Measurements from ENCODE around the gene MESD. TPM values are rescaled to one million over a fixed set of nuclear protein-coding genes. Genes with fewer than 3 reads are reported as not detected.

Gene MESD
- polyA plus RNA-seq (ENCODE audit: insufficient read length in 4 of 4), result 10 to 100 TPM; 42.2 to 44.0 (median 43.5) TPM

DNA sequence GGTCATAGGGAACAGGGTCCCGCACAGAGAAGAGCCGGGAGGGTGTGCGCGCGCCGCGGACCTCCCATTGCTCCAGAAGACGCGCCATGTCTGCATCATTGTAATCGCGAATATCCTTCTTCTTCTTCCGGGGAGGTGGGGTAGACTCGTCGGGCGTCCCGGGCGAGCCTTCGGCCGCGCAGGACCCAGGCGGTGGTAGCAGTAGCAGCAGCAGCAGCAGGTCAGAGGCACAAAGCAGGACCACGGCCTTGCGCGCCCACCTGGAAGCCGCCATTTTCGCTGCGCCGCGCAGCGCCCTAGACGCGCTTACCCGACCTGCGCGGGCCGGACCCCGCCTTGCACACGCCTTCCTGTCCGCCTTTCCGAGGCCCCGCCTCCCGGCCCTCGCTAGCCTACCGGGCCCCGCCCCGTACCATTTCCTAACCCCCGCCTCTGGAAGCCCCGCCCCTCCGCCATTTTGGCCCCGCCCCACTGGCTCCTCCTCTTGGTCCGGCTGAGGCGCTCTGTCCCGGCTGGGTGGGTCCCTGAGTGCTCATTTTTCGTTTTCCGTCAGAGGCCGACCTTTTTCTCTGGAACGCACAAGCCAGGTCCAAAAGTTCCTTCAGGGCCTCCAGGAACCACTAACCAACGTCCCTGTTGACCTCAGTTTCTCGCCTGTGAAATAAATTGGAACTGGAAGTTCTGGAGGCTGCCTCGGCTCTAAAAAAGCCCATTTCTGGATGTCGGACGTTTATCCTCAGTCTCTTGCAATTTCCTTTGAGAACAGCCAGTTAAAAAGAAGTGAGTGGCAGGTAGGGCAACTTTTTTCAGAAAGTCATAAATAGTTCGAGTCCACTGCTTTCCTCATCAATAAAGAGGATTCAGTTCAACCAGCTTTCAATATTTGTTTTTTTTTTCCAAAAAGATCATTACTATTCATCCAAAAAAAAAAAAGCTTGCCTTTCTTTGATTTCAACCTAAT lies at the start of gene MESD:
TSS of gene MESD (minus strand) at position 302 of the 961 bp plus-strand sequence. CDS start at position 274, 28 bp downstream.
- peak; percentile 91 to 95 (median 92) for DNase-seq (ENCODE audit: low read depth in 4 of 4, low spot score in 3 of 4)

DNA sequence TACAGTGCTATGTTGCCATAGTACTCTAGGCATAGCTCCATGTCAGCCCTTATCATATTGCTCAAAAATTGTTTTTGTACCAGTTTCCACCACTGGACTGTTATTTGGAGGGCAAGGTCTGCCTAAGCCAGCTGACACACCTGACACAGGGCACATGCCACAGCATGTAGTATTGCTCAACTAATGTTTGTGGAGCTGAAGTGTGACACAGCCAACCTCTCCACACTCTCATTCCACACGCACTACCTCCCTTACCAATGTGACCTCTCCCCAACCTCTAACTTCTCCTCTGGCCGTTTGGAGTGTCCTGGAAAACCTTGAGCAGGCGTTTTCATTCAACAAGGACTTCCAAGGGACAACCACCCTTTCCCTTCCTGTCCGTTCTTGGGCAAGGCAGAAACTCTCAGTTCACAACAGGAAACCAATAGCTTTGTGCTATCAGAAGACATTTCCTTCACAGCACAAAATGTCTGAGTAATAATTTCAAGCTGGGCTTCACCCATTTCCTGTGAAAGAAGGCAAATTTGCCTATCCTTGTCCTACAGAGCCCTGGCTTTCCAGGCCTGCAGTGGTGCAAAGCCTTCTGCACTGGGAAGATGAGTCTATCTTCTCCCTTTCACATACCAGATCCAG lies 49.5 kb upstream of the MESD start:
- DNase-seq (ENCODE audit: low read depth in 4 of 4, low spot score in 3 of 4), result no peak

DNA sequence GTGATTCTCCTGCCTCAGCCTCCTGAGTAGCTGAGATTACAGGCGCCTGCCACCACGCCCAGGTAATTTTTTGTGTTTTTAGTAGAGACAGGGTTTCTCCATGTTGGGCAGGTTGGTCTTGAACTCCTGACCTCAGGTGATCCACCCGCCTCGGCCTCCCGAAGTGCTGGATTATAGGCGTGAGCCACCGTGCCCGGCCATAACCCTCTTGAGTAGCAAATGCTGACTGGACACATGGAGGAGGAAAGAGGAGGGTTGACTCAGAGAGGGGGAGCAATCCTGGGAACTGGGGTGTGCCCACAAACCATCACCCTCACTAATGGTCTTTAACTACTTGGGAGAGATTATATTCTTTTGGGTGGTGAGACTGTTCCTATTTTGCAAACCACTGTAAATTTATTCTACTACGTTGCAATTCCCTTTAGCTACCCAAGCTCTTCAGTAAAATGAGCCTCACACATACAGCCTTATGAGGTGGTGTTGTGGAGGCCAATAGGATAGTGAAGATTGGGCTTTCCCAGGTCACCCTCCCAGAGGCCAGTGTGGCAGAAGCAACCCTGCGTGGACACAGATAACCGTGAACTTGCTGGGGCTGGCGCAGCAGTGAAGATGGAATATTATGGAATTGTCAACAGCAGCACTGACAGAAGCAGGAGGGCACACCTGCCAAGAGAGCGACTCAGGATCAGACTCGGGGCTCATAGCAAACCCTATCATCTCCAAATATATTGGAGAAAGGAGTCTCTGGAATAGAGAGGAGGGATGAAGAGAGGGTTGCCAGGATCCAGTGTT lies 48.5 kb upstream of the MESD start:
- DNase-seq (ENCODE audit: low read depth in 4 of 4, low spot score in 3 of 4), result no peak

GRCh38 chr15:81033508-81033907 lies 43.9 kb upstream of the MESD start:
- no peak for DNase-seq (ENCODE audit: low read depth in 4 of 4, low spot score in 3 of 4)

DNA sequence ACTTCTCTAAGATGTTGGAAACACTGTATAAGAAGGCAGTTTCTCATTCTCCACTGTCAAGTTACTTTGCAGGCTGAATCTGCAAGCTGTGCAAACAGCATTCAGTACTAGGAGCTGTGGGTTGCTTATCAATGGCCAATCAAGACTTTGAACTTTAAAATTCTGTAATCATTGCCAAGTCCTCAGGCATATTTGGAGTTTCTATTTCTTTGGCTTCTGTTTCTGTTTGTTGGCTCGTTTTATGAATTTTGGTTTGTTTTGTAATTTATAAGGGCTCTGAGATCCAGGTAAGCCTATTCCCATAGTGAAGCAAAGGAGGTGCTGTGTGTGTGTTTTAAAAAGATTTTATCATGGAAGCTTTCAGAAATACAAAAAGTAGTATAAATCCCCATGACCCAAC lies 43.2 kb upstream of the MESD start:
- no peak for DNase-seq (ENCODE audit: low read depth in 4 of 4, low spot score in 3 of 4)

- DNase-seq (ENCODE audit: low read depth in 4 of 4, low spot score in 3 of 4), result no peak
Measured at GRCh38 chr15:81032355-81032754, 42.7 kb upstream of the MESD start.

DNA sequence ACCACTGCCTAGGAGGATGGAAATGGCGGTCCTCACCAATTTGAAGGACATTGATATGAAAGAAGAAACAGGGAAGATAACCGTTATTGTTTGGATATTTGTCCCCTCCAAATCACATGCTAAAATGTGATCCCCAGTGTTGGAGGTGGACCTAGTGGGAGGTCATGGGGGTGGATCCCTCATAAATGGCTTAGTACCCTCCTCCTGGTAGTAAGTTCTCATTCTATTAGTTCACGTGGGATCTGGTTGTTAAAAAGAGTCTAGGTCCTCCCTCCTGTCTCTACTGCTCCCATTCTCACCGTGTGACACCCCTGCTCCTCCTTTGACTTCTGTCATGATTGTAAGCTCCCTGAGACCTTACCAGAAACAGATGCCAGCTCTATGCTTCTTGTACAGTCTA lies 41.6 kb upstream of the MESD start:
- DNase-seq (ENCODE audit: low read depth in 4 of 4, low spot score in 3 of 4), result no peak

- DNase-seq (ENCODE audit: low read depth in 4 of 4, low spot score in 3 of 4), result no peak
Measured at GRCh38 chr15:81030301-81030750, 40.7 kb upstream of the MESD start.

DNA sequence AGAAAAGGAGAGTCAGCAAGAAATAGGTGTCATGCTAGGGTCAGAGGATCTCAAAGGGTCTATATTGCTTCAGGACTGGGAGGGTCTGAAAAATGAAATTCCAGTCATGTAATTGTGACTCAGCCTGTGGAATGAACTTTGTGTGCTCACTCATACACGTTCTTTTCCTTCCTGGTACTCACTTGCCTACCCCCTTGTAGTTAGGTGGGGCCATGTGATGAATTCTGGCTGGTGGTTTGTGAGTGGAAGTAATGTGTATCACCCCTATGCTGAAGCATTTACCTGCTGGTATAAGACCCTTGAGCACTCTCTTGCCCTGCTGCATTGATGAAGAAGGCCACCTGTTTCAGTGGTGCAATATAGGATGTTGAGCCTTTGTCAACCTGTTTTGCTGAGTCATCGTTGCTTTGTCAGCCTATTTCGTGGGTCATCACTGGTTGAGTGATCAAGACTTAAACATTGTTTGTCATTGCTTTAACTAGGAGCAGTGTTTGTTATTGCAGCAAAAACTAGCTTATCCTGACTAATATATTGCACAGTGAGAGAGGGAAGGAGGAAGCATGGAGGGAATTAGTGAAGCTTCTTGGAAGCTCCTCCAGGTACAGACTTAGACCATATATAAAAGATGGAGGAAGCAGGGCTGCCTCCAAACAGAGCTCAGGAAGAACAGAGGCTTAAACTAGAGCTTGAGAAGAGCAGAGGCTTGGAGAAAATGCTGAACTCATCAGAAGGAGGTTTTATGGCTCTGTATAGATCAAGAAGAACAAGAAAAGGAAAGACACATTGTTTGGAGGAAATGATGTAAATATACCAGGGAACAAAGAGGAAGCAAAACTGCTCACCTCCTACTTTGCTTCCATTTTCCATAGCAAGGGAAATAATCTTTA lies 40.0 kb upstream of the MESD start:
- no peak for DNase-seq (ENCODE audit: low read depth in 4 of 4, low spot score in 3 of 4)

DNA sequence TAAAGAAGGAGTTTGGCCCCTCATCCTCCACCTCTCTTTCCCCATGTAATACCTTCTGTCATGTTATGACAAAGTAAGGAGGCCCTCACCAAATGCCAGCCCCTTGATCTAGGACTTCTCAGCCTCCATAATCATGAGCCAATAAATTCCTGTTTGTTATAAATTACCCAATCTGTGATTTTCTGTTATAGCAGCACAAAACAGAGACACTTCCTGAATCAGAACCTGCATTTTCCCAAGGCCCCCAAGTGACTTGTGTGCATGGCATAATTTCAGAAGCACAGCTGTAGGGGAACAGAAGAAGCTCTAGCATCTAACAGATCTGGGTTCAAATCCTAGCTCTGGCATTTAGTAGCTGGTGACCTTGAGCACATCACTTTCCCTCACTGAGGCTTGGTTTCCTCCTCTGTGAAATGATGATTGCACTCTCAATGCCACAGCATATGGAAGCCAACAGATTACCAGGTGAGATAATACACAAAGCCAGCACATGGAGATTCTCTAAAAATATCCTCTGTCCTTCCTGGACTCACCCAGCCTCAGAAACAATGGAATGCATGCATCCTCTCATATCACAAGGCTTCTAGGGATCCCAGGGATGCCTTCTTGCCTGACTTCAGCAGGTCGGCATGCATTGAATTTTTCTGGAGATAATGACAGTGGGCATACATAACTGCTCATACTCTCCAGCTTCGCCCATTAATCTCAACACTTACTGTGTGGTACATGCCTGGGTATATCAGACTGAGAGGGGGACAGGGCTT lies 37.4 kb upstream of the MESD start:
- no peak for DNase-seq (ENCODE audit: low read depth in 4 of 4, low spot score in 3 of 4)

DNA sequence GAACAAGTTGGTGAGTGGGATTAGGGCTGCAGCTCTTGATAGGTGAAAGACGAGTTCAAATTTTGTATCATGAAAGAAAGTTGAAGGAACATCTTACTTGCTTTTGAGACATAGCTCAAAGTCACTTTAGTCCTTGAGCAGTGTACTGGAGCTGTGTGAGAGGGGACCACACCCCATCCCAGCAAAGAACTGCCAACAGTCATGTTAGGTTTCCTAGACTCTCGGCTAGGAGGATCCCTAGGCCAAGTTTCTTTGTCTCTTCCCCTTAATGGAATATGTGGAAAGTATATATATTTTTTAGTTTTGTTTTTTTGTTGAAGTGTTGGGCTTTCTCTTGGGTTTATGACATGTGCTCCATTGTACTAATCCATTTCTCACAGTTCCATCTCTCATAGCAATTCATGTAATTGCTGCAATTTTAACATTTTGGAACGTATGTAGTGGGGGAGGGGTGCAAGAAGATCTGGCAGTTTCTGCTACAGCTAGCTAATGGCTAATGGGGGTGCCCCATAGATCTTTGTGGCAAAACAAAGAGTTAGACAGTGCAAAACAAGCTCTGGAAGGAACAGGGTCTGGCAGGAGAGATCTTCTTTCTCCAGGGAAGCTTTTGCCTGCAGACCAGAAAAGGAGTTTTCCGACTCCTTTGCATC lies 36.2 kb upstream of the MESD start:
- no peak for DNase-seq (ENCODE audit: low read depth in 4 of 4, low spot score in 3 of 4)

GRCh38 chr15:81024936-81025335 lies 35.3 kb upstream of the MESD start:
- no peak for DNase-seq (ENCODE audit: low read depth in 4 of 4, low spot score in 3 of 4)

DNA sequence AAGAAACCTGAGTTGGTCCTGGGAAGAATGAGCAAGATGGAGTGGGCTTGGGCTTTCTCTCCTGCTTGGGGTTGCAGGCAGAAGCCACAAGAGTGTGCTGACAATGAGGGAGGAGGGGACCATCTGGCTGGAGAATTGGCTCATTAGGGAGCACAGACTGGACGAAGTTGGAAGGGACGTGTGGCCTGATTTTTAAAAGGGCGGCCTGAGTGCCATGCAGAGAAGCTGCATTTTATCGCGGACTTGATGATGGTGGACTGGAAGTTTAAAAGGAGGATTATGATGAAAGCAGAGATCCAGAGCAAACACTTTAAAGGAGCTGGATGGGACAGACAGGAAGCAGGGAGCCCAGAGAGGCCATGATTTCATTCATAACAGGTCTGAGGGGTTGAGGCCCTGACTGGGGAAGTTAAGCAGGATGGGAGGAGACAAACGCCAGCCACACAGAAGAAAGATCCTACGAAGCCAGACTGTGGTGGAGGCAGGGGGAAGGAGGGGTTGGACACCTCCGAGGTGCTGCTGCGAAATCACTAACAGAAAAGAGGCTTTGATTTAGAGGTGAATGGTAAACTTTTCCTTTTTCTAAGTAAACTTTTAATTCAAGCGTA lies 34.8 kb upstream of the MESD start:
- DNase-seq (ENCODE audit: low read depth in 4 of 4, low spot score in 3 of 4), result no peak

DNA sequence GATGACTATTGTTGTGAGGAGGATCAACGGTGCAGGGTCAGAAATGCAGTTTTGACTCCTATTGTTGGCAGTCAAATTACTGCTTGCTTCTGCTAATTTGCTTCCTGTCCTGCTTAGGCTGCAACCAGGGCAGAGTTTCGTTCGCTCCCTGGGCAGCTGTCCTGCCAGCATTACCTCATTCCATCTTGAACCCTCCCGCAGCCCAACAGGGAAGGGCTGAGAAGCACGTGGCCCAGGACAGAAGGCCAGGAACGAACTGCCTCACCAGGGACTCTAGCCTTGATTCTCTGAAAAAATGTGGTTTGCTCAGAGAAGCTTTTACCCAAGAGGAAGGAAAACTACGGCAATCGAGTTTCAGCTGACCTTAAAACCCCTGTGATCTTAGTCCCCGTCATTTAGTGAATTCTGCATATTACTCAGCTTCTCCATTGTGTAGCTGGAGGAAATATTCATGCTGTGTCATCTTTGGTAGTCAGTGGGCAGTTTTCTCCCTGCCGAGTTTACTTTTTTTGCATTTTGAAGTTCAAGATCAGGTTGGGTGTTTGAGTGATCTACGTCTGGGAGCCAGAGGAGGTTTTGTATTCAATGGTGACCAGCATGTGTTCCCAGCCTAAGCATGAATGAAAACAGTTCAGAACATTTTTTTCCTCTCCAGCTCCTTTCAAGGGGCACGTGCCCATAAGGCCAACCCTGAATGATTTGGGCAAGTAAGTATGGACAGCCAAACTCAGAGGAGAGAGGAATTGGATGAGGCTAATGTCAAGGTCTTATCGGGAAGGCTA lies 34.1 kb upstream of the MESD start:
- DNase-seq (ENCODE audit: low read depth in 4 of 4, low spot score in 3 of 4), result no peak

- DNase-seq (ENCODE audit: low read depth in 4 of 4, low spot score in 3 of 4), result no peak
Measured at GRCh38 chr15:81021321-81021720, 31.7 kb upstream of the MESD start.

- DNase-seq (ENCODE audit: low read depth in 4 of 4, low spot score in 3 of 4), result no peak
Measured at GRCh38 chr15:81018197-81018596, 28.6 kb upstream of the MESD start.

DNA sequence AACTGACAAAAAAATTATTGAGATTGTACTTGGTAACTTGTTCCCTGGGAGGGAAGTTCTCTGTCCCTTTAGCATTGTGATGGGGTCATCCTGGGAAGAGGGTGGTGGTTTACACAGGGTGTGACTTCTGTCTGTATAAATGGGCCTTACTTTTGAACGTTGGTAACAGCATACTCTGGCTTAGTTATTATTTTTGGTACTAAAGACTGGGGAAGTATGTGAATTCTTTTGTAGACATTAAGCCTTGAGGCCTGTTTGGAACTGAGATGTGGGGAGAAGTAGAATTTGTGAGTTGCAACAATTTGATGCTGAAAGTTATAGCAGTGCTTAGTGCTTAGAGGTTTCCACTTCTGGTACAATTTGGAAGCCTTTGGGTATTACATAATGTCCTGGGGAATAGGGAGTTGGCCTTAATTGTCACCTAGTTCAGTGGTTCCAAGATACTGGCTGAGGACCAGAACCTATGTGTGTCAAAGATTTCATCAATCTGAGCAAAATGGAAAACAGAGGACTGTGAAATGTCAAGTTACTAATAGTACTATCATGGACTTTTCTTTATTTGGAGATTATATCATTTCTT lies 27.0 kb upstream of the MESD start:
- DNase-seq (ENCODE audit: low read depth in 4 of 4, low spot score in 3 of 4), result no peak
